ENCODE results near the gene ZNF763. TPM values are rescaled to one million over a fixed set of nuclear protein-coding genes. Genes with fewer than 3 reads are reported as not detected.
"Not testable (repeated sequence)": the region's sequence is repeated elsewhere in the genome, so short reads cannot be mapped to it uniquely, and the experiment has no call there.

The ZNF763 gene
- total RNA-seq, 4 donors from 2014 or later = 1.9 to 7.8 (median 4.3) TPM

GRCh38 chr19:11931051-11931450, 33.8 kb upstream of the ZNF763 start:
- peak in 1 of 2 donors; percentile 21 for DNase-seq (ENCODE audit: low spot score in 2 of 2)
- TF ChIP-seq CTCF (IDR thresholded peaks at IDR 0.05) (no peak), POLR2A (IDR thresholded peaks at IDR 0.05) (no peak)
- intact Hi-C loops (cut with DNase I; ENCODE audit: low total_unique reads) = no loop called here
- WGBS, 2 donors = 83 to 86% methylated on average over 3 of the region's 3 CpGs
- H3K4me3 ChIP-seq (ENCODE audit: low read depth, poor library complexity, severe bottlenecking) = no peak overlapping the region

GRCh38 chr19:11931513-11931912, 33.3 kb upstream of the ZNF763 start:
- no peak overlapping the region for H3K4me3 ChIP-seq (ENCODE audit: low read depth, poor library complexity, severe bottlenecking)
- intact Hi-C loops (cut with DNase I; ENCODE audit: low total_unique reads) = no loop called here
- 95 to 96% methylated on average over 3 of the region's 3 CpGs for WGBS, 2 donors
- TF ChIP-seq POLR2A (IDR thresholded peaks at IDR 0.05) (no peak), CTCF (IDR thresholded peaks at IDR 0.05) (no peak)
- DNase-seq (ENCODE audit: low spot score in 2 of 2) = no peak

GRCh38 chr19:11935829-11936228, 29.0 kb upstream of the ZNF763 start:
- H3K4me3 ChIP-seq (ENCODE audit: low read depth, poor library complexity, severe bottlenecking); DNase-seq (ENCODE audit: low spot score in 2 of 2); intact Hi-C loops (cut with DNase I; ENCODE audit: low total_unique reads): not testable (repeated sequence)
- 98 to 99% methylated on average over 3 of the region's 3 CpGs for WGBS, 2 donors

- DNase-seq (ENCODE audit: low spot score in 2 of 2); intact Hi-C loops (cut with DNase I; ENCODE audit: low total_unique reads); H3K4me3 ChIP-seq (ENCODE audit: low read depth, poor library complexity, severe bottlenecking): not testable (repeated sequence)
- WGBS, 2 donors = 95 to 98% methylated on average over 3 of the region's 3 CpGs
These were observed 26.5 kb upstream of the ZNF763 start for GRCh38 chr19:11938383-11938782.

GRCh38 chr19:11941361-11941887, 23.4 kb upstream of the ZNF763 start:
- DNase-seq (ENCODE audit: low spot score in 2 of 2); H3K4me3 ChIP-seq (ENCODE audit: low read depth, poor library complexity, severe bottlenecking); intact Hi-C loops (cut with DNase I; ENCODE audit: low total_unique reads): not testable (repeated sequence)
- WGBS, 2 donors = 99 to 100% methylated on average over 6 to 29 of the region's 29 CpGs

- no peak for DNase-seq (ENCODE audit: low spot score in 2 of 2)
- 95 to 97% methylated on average over 10 of the region's 10 CpGs for WGBS, 2 donors
- TF ChIP-seq CTCF (IDR thresholded peaks at IDR 0.05) (no peak), POLR2A (IDR thresholded peaks at IDR 0.05) (no peak)
- intact Hi-C loops (cut with DNase I; ENCODE audit: low total_unique reads) = no loop called here
- no peak overlapping the region for H3K4me3 ChIP-seq (ENCODE audit: low read depth, poor library complexity, severe bottlenecking)
These were observed 22.6 kb upstream of the ZNF763 start for GRCh38 chr19:11942008-11942842.

GRCh38 chr19:11942843-11943108, 22.1 kb upstream of the ZNF763 start:
- TF ChIP-seq CTCF (IDR thresholded peaks at IDR 0.05) (no peak), POLR2A (IDR thresholded peaks at IDR 0.05) (no peak)
- no peak overlapping the region for H3K4me3 ChIP-seq (ENCODE audit: low read depth, poor library complexity, severe bottlenecking)
- DNase-seq (ENCODE audit: low spot score in 2 of 2) = no peak
- intact Hi-C loops (cut with DNase I; ENCODE audit: low total_unique reads) = no loop called here
